ENCODE data around the gene RPGRIP1.
"Not testable (repeated sequence)": the region's sequence is repeated elsewhere in the genome, so short reads cannot be mapped to it uniquely, and the experiment has no call there.

RPGRIP1 gene

GRCh38 chr14:21267886-21268616, 11.8 kb upstream of the RPGRIP1 start:
- no peak for DNase-seq (ENCODE audit: low spot score)
- H3K4me3 Mint-ChIP-seq: peak overlapping the region; percentile 99
- H3K36me3 Mint-ChIP-seq (ENCODE audit: low read depth): peaks cover 56% of the 10 kb centered on the region
- H3K27ac Mint-ChIP-seq: peak overlapping the region; percentile 85
- H3K27me3 Mint-ChIP-seq (ENCODE audit: low read depth): no peaks in the 10 kb centered on the region
- H3K4me1 Mint-ChIP-seq (ENCODE audit: low read depth): peaks cover 49% of the 10 kb centered on the region
- H3K9me3 Mint-ChIP-seq: no peaks in the 10 kb centered on the region

DNA sequence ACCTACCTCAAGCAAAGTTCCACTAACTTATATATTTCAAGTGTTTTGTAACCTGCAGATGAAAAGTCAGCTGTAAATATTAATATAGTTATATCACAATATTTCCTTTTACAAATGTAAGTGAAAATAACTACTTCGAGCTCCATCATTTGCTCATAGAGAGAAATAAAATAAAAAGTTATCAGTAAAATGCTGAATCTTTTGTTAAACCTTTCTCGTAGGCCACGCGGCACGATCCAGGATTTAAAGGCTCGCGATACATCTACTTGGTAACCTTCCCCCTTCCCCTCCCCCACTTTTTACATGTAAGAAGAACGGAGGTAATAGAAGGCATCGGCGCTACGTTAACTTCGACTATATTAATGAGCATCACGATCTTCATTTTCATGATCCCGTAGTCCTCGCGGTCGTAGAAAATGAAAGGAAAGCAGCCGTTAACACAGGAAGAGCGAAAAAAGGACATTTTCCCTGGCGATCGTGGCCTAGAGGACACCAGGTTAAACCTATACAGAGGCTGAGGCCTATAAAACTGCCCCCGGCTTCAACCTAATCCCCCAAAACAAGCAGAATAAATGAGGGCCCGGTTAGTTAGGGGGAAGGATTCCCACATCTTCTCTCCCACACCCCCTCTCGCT, 11.1 kb upstream of the RPGRIP1 start:
- Mint-ChIP-seq H3K4me3 (peak overlapping the region; percentile 99), H3K9me3 (no peaks in the 10 kb centered on the region), H3K36me3 (ENCODE audit: low read depth) (peaks cover 49% of the 10 kb centered on the region), H3K27ac (peak overlapping the region; percentile 99), H3K4me1 (ENCODE audit: low read depth) (peaks cover 42% of the 10 kb centered on the region), H3K27me3 (ENCODE audit: low read depth) (no peaks in the 10 kb centered on the region)
- peak; percentile 19 for DNase-seq (ENCODE audit: low spot score)

- H3K36me3 Mint-ChIP-seq (ENCODE audit: low read depth): peaks cover 42% of the 10 kb centered on the region
- H3K9me3 Mint-ChIP-seq: no peaks in the 10 kb centered on the region
- H3K27me3 Mint-ChIP-seq (ENCODE audit: low read depth): no peaks in the 10 kb centered on the region
- H3K4me1 Mint-ChIP-seq (ENCODE audit: low read depth): peaks cover 35% of the 10 kb centered on the region
- DNase-seq (ENCODE audit: low spot score): peak; percentile 100
- H3K27ac Mint-ChIP-seq: peak within 1 kb of the TSS; percentile 99
- peak within 1 kb of the TSS; percentile 99 for H3K4me3 Mint-ChIP-seq
Observed at GRCh38 chr14:21269252-21270046, 10.4 kb upstream of the RPGRIP1 start, which contains the start of gene HNRNPC. Gene HNRNPC, minus strand, starts transcription at chr14:21269442. Its CDS starts 35,249 bp downstream, at chr14:21234193.

DNA sequence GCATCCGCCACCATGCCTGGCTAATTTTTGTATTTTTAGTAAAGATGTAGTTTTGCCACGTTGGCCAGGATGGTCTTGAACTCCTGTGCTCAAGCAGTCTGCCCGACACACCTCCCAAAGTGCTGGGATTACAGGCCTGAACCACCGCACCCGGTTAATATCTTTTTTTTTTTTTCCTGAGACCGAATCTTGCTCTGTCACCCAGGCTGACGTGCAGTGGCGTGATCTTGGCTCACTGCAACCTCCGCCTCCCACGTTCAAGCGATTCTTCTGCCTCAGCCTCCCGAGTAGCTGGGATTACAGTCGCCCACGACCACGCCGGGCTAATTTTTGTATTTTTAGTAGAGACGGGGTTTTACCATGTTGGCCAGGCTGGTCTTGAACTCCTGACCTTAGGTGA, 7.2 kb upstream of the RPGRIP1 start:
- H3K4me3 Mint-ChIP-seq; H3K9me3 Mint-ChIP-seq; H3K27ac Mint-ChIP-seq; H3K4me1 Mint-ChIP-seq (ENCODE audit: low read depth); H3K27me3 Mint-ChIP-seq (ENCODE audit: low read depth); DNase-seq (ENCODE audit: low spot score): not testable (repeated sequence)
- peaks cover 14% of the 10 kb centered on the region for H3K36me3 Mint-ChIP-seq (ENCODE audit: low read depth)

DNA sequence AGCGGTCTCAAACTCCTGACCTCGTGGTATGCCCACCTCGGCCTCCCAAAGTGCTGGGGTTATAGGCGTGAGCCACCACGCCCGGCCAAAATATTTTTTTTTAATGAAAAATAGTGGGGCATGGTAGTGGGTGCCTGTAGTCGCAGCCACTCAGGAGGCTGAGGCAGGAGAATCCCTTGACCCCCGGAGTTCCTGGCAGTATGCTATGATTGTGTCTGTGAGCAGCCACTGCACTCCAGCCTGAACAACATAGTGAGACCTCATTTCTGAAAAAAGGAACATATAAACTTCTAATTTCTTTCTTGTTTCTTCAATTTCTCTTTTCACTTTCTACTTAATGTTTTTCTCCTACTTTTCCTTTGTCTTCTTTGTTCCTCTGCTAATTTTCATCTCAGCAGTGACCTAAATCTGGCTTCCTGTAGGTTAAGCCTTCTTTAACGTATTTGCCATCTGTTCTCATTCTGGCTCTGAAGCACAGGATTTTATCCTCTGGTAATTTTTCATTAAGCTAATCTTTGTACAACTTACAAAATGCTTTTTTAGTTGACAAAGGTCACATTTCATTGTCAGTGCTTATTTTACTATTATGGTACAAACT, 4.5 kb upstream of the RPGRIP1 start:
- H3K36me3 Mint-ChIP-seq (ENCODE audit: low read depth): no peaks in the 10 kb centered on the region
- no peak overlapping the region for H3K4me3 Mint-ChIP-seq
- H3K27me3 Mint-ChIP-seq (ENCODE audit: low read depth): no peaks in the 10 kb centered on the region
- no peak for DNase-seq (ENCODE audit: low spot score)
- H3K4me1 Mint-ChIP-seq (ENCODE audit: low read depth): no peaks in the 10 kb centered on the region
- H3K9me3 Mint-ChIP-seq: no peaks in the 10 kb centered on the region
- H3K27ac Mint-ChIP-seq: peak overlapping the region; percentile 35

DNA sequence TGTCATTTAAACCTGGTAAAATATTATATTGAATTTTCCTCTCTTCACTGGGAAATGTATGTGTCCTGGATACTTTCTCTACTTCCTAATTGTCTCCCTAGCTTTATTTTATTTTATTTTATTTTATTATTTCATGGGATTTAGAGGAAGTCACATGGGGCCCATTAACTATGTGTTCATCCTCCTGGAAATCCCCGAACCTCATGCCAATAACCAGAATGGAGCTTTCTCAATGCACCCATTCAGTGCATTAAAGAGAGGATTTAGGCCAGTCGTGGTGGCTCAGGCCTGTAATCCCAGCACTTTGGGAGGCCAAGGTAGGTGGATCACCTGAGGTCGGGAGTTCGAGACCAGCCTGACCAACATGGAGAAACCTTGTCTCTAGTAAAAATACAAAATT, 1.3 kb upstream of the RPGRIP1 start:
- H3K27ac Mint-ChIP-seq: no peak overlapping the region
- no peaks in the 10 kb centered on the region for H3K9me3 Mint-ChIP-seq
- H3K4me3 Mint-ChIP-seq: no peak overlapping the region
- H3K36me3 Mint-ChIP-seq (ENCODE audit: low read depth): no peaks in the 10 kb centered on the region
- H3K27me3 Mint-ChIP-seq (ENCODE audit: low read depth): no peaks in the 10 kb centered on the region
- no peaks in the 10 kb centered on the region for H3K4me1 Mint-ChIP-seq (ENCODE audit: low read depth)
- DNase-seq (ENCODE audit: low spot score): no peak

DNA sequence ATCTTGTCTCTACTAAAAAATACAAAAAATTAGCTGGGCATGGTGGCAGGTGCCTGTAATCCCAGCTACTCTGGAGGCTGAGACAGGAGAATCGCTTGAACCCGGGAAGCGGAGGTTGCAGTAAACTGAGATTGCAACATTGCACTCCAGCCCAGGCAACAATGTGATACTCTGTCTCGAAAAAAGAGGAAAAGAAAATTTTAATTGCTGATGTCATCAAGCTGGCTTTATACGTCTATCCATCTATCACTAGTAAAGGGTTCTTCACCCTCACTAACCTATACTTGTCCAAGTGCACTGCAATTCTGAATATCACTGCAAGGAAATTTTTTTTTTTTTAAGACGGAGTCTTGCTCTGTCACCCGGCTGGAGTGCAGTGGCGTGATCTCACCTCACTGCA, 2.0 kb downstream of the RPGRIP1 start:
- not testable (repeated sequence) for DNase-seq (ENCODE audit: low spot score); H3K36me3 Mint-ChIP-seq (ENCODE audit: low read depth); H3K4me3 Mint-ChIP-seq; H3K27ac Mint-ChIP-seq; H3K27me3 Mint-ChIP-seq (ENCODE audit: low read depth); H3K4me1 Mint-ChIP-seq (ENCODE audit: low read depth); H3K9me3 Mint-ChIP-seq

- H3K4me1 Mint-ChIP-seq (ENCODE audit: low read depth); H3K27me3 Mint-ChIP-seq (ENCODE audit: low read depth); H3K4me3 Mint-ChIP-seq; DNase-seq (ENCODE audit: low spot score); H3K27ac Mint-ChIP-seq; H3K36me3 Mint-ChIP-seq (ENCODE audit: low read depth); H3K9me3 Mint-ChIP-seq: not testable (repeated sequence)
Observed at GRCh38 chr14:21286516-21286915, 6.6 kb downstream of the RPGRIP1 start.

- no peak for DNase-seq (ENCODE audit: low spot score)
- H3K4me1 Mint-ChIP-seq (ENCODE audit: low read depth): no peaks in the 10 kb centered on the region
- H3K4me3 Mint-ChIP-seq: no peak overlapping the region
- H3K27ac Mint-ChIP-seq: no peak overlapping the region
- H3K36me3 Mint-ChIP-seq (ENCODE audit: low read depth): no peaks in the 10 kb centered on the region
- no peaks in the 10 kb centered on the region for H3K9me3 Mint-ChIP-seq
- H3K27me3 Mint-ChIP-seq (ENCODE audit: low read depth): peaks cover 5% of the 10 kb centered on the region
Observed at GRCh38 chr14:21287168-21287567, 7.3 kb downstream of the RPGRIP1 start.

- H3K36me3 Mint-ChIP-seq (ENCODE audit: low read depth); H3K27me3 Mint-ChIP-seq (ENCODE audit: low read depth): not testable (repeated sequence)
Observed at GRCh38 chr14:21294026-21294425, 14.1 kb downstream of the RPGRIP1 start.

DNA sequence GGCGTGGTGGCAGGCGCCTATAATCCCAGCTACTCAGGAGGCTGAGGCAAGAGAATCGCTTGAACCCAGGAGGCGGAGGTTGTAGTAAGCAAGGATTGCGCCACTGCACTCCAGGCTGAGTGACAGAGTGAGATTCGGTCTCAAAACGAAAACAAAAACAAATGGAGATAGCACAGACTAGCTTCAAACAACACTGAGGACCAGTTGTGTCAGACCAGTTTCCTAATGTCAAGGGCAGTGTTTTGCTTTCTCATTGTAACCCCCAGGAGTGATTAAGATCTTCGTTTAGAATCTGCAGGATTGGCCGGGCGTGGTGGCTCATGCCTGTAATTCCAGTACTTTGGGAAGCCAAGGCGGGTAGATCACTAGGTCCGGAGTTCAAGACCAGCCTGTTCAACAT, 18.5 kb downstream of the RPGRIP1 start:
- Mint-ChIP-seq H3K27me3 (ENCODE audit: low read depth) (peaks cover 25% of the 10 kb centered on the region), H3K4me3 (no peak overlapping the region), H3K4me1 (ENCODE audit: low read depth) (peaks cover 7% of the 10 kb centered on the region), H3K9me3 (no peaks in the 10 kb centered on the region), H3K36me3 (ENCODE audit: low read depth) (no peaks in the 10 kb centered on the region), H3K27ac (no peak overlapping the region)
- no peak for DNase-seq (ENCODE audit: low spot score)

More at GRCh38 chr14:21294026-21294425, 14.1 kb downstream of the RPGRIP1 start:
- not testable (repeated sequence) for H3K27ac Mint-ChIP-seq; H3K4me3 Mint-ChIP-seq; H3K9me3 Mint-ChIP-seq; DNase-seq (ENCODE audit: low spot score); H3K4me1 Mint-ChIP-seq (ENCODE audit: low read depth)

GRCh38 chr14:21299562-21300130, 19.8 kb downstream of the RPGRIP1 start:
- peaks cover 7% of the 10 kb centered on the region for H3K4me1 Mint-ChIP-seq (ENCODE audit: low read depth)
- peaks cover 25% of the 10 kb centered on the region for H3K27me3 Mint-ChIP-seq (ENCODE audit: low read depth)
- H3K27ac Mint-ChIP-seq: no peak overlapping the region
- no peaks in the 10 kb centered on the region for H3K36me3 Mint-ChIP-seq (ENCODE audit: low read depth)
- no peak for DNase-seq (ENCODE audit: low spot score)
- H3K4me3 Mint-ChIP-seq: no peak overlapping the region
- H3K9me3 Mint-ChIP-seq: no peaks in the 10 kb centered on the region

- Mint-ChIP-seq H3K27me3 (ENCODE audit: low read depth) (peaks cover 25% of the 10 kb centered on the region), H3K9me3 (no peaks in the 10 kb centered on the region), H3K4me3 (no peak overlapping the region), H3K36me3 (ENCODE audit: low read depth) (no peaks in the 10 kb centered on the region), H3K4me1 (ENCODE audit: low read depth) (peaks cover 7% of the 10 kb centered on the region), H3K27ac (no peak overlapping the region)
- peak; percentile 9 for DNase-seq (ENCODE audit: low spot score)
Observed at GRCh38 chr14:21300892-21301291, 21.0 kb downstream of the RPGRIP1 start.

Data from T-helper 2 cell treated with Interferon-gamma antibody and Interleukin-4, amounts not matched to agents 5 μg/mL and 100 μg/mL, for 36 hours (primary cell).